ENCODE results near the gene RREB1.
"Not testable (repeated sequence)": the region's sequence is repeated elsewhere in the genome, so short reads cannot be mapped to it uniquely, and the experiment has no call there.

Gene RREB1

DNA sequence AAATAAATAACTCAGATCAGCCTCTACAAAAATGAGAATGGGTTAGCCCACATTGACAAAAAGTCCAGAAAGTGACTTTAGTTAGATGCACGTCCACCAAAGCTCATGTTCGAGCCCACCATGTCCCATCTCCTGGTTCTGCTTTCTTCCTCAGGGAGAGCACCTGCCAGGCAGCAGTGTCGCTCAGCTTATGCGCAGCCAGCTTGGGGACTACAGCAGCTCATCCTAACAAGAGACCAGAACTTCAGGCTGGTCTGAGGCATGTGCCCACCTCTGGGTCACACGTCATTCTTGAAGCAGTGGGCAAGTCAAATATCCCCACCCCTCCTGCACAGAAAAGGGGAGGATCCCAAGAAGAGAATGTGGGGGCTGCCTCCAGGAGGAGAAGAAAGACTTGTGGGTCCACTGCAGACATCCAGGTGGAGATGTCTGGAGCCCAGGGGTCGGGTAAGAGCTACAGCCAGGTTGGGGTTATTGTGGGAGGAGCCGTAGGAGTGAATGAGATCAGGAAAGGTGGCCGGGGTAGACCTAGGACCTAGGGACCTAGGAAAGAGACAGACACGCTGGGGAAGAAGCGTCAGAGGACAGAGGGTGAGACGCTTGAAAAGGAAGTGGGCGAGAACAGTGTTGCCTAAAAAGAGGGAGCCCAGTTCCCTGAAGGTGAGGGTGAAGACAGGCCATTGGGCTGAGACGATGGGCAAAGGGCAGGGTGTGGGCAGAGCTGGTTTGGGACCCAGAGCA, 152.7 kb downstream of the RREB1 start:
- H3K27ac ChIP-seq (ENCODE audit: low read length) = no peak overlapping the region
- peak overlapping the region; percentile 86 for H3K4me3 ChIP-seq (ENCODE audit: low read length)
- no peaks in the 10 kb centered on the region for H3K36me3 ChIP-seq (ENCODE audit: insufficient read depth, low read depth, low read length)
- peak overlapping the region; percentile 82 for H3K9ac ChIP-seq (ENCODE audit: low read depth, low read length)
- H3K27me3 ChIP-seq (ENCODE audit: insufficient read depth, low read length) = peaks cover 5% of the 10 kb centered on the region; the same call in 1 of the 2 replicates
- peaks cover 11% of the 10 kb centered on the region for H3K9me3 ChIP-seq (ENCODE audit: insufficient read depth, low read depth, low read length)
- peaks cover 8% of the 10 kb centered on the region; the same call in 1 of the 2 replicates for H3K4me1 ChIP-seq (ENCODE audit: insufficient read depth, low read length)

DNA sequence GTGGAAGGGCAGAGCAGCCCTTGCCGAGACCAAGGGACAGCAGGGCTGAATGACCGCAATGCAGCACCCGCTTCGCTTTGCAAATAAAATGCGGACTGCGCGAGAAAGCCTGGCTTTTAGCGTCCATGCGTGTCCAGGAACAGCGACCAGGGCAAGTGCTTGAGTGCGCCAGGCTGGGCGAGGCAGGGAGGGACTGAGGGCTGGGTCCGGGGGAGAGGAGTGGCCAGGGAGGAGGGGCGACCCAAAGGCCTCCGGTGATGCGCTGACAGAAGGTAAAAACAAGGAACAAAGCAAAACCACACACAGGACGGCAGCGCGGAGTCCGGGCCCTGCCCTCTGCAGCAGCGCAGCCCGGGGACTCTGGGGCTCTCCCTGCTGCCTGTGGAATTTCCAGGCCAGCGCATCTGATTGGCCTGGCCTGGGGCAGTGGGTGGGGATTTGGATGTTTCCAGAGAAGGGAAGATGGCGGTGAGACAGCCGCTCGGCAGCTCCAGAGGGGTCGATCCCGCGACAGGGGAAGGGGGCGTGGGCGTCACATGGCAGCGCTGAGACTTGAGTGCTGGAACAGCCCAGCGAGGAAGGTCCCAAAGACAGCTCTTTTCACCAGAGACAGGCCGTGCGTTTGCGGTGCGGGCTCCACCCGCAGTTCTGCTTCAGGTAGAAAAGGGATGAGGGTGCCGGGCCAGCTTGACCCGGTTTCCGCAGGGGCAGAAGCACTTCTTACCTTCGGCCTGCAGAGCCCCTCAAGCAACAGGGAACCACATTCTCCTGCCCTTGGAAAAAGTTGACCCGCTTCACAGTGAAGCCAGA, 153.5 kb downstream of the RREB1 start:
- H3K4me1 ChIP-seq (ENCODE audit: insufficient read depth, low read length) = peaks cover 8% of the 10 kb centered on the region; the same call in 1 of the 2 replicates
- peaks cover 5% of the 10 kb centered on the region; the same call in 1 of the 2 replicates for H3K27me3 ChIP-seq (ENCODE audit: insufficient read depth, low read length)
- peak overlapping the region; percentile 82 for H3K9ac ChIP-seq (ENCODE audit: low read depth, low read length)
- H3K4me3 ChIP-seq (ENCODE audit: low read length) = peak overlapping the region; percentile 86
- H3K36me3 ChIP-seq (ENCODE audit: insufficient read depth, low read depth, low read length) = no peaks in the 10 kb centered on the region
- no peak overlapping the region for H3K27ac ChIP-seq (ENCODE audit: low read length)
- 0 out of 2 replicates have a peak, but pooled peaks cover 3% of the 10 kb centered on the region for H3K9me3 ChIP-seq (ENCODE audit: insufficient read depth, low read depth, low read length)

DNA sequence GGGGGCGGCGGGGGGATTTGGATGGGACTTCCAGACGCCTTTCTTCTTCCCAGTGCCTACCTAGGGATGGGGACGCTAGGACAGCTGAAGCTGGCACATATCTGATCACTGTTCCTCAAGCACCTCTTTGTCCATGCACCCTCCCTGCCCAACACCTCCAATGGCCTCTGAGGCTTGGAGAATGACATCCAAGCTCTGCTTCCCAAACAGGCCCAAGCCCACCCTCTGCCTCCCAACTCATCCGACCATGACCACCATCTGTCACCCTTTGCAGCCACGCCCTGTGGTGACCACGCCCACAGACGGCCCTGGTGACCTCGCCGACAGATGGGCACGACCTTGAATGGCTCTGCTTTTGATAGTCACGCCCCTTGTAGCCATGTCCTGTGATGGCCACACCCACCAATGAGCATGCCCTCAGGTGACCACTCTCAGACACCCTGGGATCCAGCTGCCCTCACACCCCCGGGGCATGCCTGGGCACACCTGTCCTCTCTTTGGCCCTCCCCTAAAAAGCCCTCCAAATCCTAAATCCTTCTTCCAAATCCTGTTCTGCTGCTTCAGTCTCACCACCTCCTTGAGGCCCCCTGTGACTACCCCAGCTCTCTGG, 154.2 kb downstream of the RREB1 start:
- Histone ChIP-seq H3K4me3 (ENCODE audit: low read length) (peak overlapping the region; percentile 86), H3K27me3 (ENCODE audit: insufficient read depth, low read length) (peaks cover 5% of the 10 kb centered on the region; the same call in 1 of the 2 replicates), H3K27ac (ENCODE audit: low read length) (no peak overlapping the region), H3K9ac (ENCODE audit: low read depth, low read length) (peak overlapping the region; percentile 82; the same call in 1 of the 2 replicates), H3K36me3 (ENCODE audit: insufficient read depth, low read depth, low read length) (no peaks in the 10 kb centered on the region), H3K4me1 (ENCODE audit: insufficient read depth, low read length) (peaks cover 8% of the 10 kb centered on the region; the same call in 1 of the 2 replicates), H3K9me3 (ENCODE audit: insufficient read depth, low read depth, low read length) (no peaks in the 10 kb centered on the region)

DNA sequence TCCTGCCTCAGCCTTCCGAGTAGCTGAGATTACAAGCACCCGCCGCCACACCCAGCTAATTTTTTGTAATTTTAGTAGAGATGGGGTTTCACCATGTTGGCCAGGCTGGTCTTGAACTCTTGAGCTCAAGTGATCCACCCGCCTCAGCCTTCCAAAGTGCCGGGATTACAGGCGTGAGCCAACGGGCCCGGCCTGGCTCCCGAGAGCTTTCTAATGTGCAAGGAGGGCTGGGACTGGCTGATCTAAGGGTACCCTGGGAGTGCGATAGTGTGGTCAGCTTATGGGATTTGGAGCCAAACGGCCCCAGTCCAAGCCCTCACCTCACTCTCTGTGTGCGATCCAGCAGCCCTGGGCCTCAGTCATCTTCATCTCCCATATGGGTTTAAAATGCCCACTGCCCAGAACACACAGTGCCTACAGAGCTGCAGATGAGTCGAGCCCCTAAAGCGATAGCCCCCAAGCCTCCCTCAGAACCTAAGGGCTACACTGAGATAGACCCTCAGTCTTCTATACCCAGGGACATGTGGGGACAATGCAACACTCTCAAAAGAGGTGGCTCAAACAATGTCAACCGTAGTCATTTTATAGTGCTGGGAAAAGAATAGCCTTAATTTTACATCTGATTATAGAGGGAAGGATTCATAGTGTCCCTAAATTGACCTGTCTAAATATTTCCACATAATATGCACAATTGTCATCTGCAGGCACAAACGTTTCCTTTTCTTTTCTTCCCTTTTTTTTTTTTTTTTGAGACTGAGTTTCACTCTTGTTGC, 155.2 kb downstream of the RREB1 start:
- Histone ChIP-seq H3K27me3 (ENCODE audit: insufficient read depth, low read length) (peaks cover 5% of the 10 kb centered on the region; the same call in 1 of the 2 replicates), H3K9me3 (ENCODE audit: insufficient read depth, low read depth, low read length) (no peaks in the 10 kb centered on the region), H3K4me3 (ENCODE audit: low read length) (no peak overlapping the region), H3K36me3 (ENCODE audit: insufficient read depth, low read depth, low read length) (no peaks in the 10 kb centered on the region), H3K27ac (ENCODE audit: low read length) (no peak overlapping the region), H3K4me1 (ENCODE audit: insufficient read depth, low read length) (peaks cover 8% of the 10 kb centered on the region; the same call in 1 of the 2 replicates), H3K9ac (ENCODE audit: low read depth, low read length) (no peak overlapping the region)

DNA sequence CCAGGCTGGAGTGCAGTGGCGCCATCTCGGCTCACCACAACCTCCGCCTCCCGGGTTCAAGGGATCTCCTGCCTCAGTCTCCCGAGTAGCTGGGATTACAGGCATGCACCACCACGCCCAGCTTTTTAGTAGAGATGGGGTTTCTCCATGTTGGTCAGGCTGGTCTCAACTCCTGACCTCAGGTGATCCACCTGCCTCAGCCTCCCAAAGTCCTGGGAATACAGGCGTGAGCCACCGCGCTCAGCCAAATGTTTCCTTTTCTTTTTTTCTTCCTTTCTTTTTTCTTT, 155.7 kb downstream of the RREB1 start:
- not testable (repeated sequence) for H3K27me3 ChIP-seq (ENCODE audit: insufficient read depth, low read length); H3K36me3 ChIP-seq (ENCODE audit: insufficient read depth, low read depth, low read length); H3K9ac ChIP-seq (ENCODE audit: low read depth, low read length); H3K4me3 ChIP-seq (ENCODE audit: low read length); H3K27ac ChIP-seq (ENCODE audit: low read length); H3K9me3 ChIP-seq (ENCODE audit: insufficient read depth, low read depth, low read length); H3K4me1 ChIP-seq (ENCODE audit: insufficient read depth, low read length)

DNA sequence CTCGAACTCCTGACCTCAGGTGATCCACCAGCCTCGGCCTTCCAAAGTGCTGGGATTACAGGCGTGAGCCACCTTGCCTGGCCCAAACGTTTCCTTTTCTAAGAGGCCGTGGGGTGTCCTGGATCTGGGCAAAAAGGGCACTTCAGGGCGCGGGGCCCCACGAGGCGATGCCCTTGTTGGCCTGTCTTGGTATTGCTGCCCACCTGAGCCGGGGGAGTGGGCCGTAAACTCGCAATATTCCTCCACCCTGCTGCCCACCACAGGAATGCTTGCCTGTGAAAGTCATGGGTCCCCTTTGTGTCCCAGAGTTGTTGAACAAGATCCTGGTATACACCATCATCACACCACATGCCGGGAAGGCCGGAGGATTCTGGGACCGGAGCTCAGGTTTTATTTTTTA, 156.3 kb downstream of the RREB1 start:
- H3K27ac ChIP-seq (ENCODE audit: low read length) = no peak overlapping the region
- H3K9me3 ChIP-seq (ENCODE audit: insufficient read depth, low read depth, low read length) = no peaks in the 10 kb centered on the region
- H3K4me3 ChIP-seq (ENCODE audit: low read length) = no peak overlapping the region
- peaks cover 8% of the 10 kb centered on the region; the same call in 1 of the 2 replicates for H3K4me1 ChIP-seq (ENCODE audit: insufficient read depth, low read length)
- H3K36me3 ChIP-seq (ENCODE audit: insufficient read depth, low read depth, low read length) = no peaks in the 10 kb centered on the region
- H3K27me3 ChIP-seq (ENCODE audit: insufficient read depth, low read length) = peaks cover 5% of the 10 kb centered on the region; the same call in 1 of the 2 replicates
- H3K9ac ChIP-seq (ENCODE audit: low read depth, low read length) = no peak overlapping the region

DNA sequence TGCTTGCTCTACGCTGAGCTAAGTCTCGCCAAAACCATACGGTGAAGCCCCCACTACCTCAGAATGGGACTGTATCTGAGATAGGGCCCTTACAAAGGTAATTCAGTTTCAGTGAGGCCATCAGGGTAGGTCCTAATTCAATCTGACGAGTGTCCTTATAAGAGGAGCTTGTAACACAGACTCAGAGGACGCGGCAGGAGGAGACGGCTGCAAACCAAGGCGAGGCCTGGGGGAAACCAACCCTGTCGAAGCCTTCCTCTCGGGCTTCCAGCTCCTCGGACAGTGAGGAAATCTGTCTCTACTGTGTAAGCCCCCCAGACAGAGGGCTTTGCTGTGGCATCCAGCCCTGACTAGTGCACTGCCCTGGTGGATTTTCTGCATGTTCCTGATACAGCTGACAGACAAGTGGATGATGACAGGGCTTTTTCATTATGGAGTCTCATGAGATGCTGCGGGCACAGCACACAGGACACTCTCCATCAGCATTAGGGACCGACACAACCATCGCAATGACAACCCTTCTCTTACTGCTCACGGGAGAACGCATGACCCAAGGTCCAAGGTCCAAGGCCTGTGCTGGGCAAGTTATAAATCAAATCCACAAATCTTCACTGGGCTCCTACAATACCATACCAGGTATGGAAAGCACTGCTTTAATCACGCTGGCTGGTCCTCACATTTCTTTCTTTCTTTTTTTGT, 157.1 kb downstream of the RREB1 start:
- H3K27ac ChIP-seq (ENCODE audit: low read length) = no peak overlapping the region
- no peak overlapping the region for H3K9ac ChIP-seq (ENCODE audit: low read depth, low read length)
- H3K4me1 ChIP-seq (ENCODE audit: insufficient read depth, low read length) = peaks cover 8% of the 10 kb centered on the region; the same call in 1 of the 2 replicates
- H3K36me3 ChIP-seq (ENCODE audit: insufficient read depth, low read depth, low read length) = no peaks in the 10 kb centered on the region
- H3K9me3 ChIP-seq (ENCODE audit: insufficient read depth, low read depth, low read length) = no peaks in the 10 kb centered on the region
- no peak overlapping the region for H3K4me3 ChIP-seq (ENCODE audit: low read length)
- H3K27me3 ChIP-seq (ENCODE audit: insufficient read depth, low read length) = peaks cover 5% of the 10 kb centered on the region; the same call in 1 of the 2 replicates

DNA sequence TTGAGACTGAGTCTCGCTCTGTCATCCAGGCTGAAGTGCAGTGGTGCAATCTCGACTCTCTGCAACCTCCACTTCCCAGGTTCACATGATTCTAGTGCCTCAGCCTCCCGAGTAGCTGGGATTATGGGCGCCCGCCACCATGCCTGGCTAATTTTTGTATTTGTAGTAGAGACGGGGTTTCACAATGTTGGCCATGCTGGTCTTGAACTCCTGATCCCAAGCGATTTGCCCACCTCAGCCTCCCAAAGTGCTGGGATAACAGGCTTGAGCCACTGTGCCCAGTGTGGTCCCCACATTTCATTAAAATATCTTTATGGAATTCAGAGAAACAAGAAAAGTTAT, 157.6 kb downstream of the RREB1 start:
- H3K27ac ChIP-seq (ENCODE audit: low read length); H3K9me3 ChIP-seq (ENCODE audit: insufficient read depth, low read depth, low read length); H3K4me3 ChIP-seq (ENCODE audit: low read length); H3K4me1 ChIP-seq (ENCODE audit: insufficient read depth, low read length); H3K9ac ChIP-seq (ENCODE audit: low read depth, low read length); H3K27me3 ChIP-seq (ENCODE audit: insufficient read depth, low read length); H3K36me3 ChIP-seq (ENCODE audit: insufficient read depth, low read depth, low read length): not testable (repeated sequence)

DNA sequence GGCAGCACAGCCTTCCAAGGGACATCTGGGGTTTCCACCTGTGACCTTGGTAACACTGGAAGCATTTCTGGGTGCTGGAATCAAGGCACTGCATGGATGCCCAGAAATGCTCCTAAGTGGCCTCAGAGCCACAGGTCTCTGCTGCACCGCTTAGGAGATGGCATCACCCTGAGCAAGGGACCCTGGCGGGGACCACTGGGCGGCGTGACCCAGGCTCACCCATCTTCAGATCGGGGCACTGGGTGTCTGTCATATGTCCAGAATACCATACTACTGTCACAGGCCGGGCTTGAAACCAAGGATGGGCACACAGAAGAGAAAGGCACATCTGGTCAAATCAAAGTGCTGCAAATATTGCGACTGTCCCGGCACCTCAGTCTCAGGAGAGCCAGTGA, 159.3 kb downstream of the RREB1 start:
- Histone ChIP-seq H3K27ac (ENCODE audit: low read length) (no peak overlapping the region), H3K9ac (ENCODE audit: low read depth, low read length) (no peak overlapping the region), H3K27me3 (ENCODE audit: insufficient read depth, low read length) (no peaks in the 10 kb centered on the region)

DNA sequence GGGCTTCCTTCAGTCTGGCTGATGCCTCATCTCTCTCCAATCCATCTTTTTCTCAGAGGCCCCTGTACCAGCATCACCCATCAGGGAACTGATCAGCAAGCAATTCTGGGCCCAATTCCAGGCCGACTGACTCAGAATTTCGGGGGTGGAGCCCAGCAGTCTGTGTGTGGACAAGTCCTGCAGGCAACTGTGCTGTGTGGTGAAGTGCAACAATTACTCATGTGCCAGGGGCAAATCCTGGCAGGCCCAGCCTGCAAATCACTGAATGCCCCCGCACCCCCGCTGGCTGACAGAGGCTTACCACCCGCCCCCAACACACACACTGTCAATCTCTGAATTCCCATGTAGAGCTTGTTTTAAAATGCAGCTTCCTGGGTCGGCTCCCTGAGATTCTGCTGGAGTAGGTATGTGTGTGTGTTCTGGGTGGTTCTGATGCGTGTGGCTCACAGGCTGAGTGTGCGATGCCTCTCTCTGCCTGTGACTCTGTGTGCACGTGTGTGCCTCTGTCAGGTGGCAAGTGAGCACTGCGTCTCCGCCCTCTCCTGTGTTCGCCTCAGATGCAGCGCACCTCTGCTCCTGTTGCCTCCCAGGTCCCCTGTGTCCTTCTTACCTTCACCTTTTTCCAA, 159.8 kb downstream of the RREB1 start:
- H3K27ac ChIP-seq (ENCODE audit: low read length) = no peak overlapping the region
- H3K4me3 ChIP-seq (ENCODE audit: low read length) = no peak overlapping the region
- H3K9ac ChIP-seq (ENCODE audit: low read depth, low read length) = no peak overlapping the region

More for the DNA sequence above, 159.3 kb downstream of the RREB1 start:
- H3K4me1 ChIP-seq (ENCODE audit: insufficient read depth, low read length) = no peaks in the 10 kb centered on the region; the same call in 1 of the 2 replicates
- no peak overlapping the region for H3K4me3 ChIP-seq (ENCODE audit: low read length)
- no peaks in the 10 kb centered on the region for H3K9me3 ChIP-seq (ENCODE audit: insufficient read depth, low read depth, low read length)
- no peaks in the 10 kb centered on the region for H3K36me3 ChIP-seq (ENCODE audit: insufficient read depth, low read depth, low read length)

More for the DNA sequence above, 159.8 kb downstream of the RREB1 start:
- H3K9me3 ChIP-seq (ENCODE audit: insufficient read depth, low read depth, low read length) = no peaks in the 10 kb centered on the region
- no peaks in the 10 kb centered on the region for H3K4me1 ChIP-seq (ENCODE audit: insufficient read depth, low read length)
- H3K36me3 ChIP-seq (ENCODE audit: insufficient read depth, low read depth, low read length) = no peaks in the 10 kb centered on the region
- no peaks in the 10 kb centered on the region for H3K27me3 ChIP-seq (ENCODE audit: insufficient read depth, low read length)

Data from iPS-20b (cell line).